ENCODE measurements around the gene ALPK1. TPM values are rescaled to one million over a fixed set of nuclear protein-coding genes. Genes with fewer than 3 reads are reported as not detected.
"Not testable (repeated sequence)": the region's sequence is repeated elsewhere in the genome, so short reads cannot be mapped to it uniquely, and the experiment has no call there.

Gene ALPK1
- 4.9 TPM for total RNA-seq
- long read RNA-seq, partial matches to known transcripts: 1 of 1 reads
- long read RNA-seq, other reads (novel, unspliced or antisense): 0 of 1 reads

DNA sequence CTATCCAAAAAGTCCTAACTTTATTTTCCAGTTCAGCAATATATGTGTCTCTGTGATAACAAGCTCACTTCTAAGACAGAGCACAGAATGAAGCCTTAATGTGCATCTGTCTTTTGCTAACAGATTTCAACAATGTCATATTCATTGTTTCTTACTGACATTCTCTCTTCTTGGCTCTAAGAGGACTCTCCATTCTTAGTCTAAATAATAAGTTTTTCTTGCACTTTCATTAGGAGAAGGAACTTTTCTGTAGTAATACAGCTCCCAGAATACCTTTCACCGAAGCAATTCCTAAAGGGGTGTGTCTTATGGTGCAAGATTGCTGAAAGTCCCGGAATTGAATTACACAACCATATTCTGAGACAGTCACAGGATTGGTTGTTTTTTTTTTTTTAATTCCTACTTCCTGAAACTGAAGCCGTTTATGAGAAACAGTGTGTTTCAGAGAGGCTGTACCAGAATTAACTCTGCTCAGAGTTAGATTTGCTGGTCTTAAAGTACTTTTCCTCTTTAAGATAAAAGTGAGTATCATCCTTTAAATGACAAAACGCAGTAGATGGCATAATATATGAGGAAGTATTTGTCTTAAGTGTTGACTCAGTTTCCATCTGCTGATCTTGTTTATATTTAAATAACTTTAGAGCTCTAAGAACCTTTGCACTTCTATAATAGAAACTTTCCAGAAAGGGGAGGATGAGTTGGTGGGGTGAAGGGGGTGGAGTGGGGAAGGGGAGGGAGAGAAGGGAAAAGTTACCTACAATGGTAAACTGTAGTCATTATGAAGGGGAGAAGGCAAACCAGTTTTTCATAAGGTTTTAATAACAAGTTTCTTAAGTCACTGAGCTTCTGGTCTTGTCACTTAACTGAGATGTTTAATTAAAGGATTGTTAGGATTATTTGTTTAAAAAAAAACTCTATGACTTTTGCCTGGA, at the start of gene ALPK1:
Gene ALPK1, plus strand, starts transcription at position 421 of the 932 bp plus-strand sequence.
- no peak for DNase-seq (ENCODE audit: low spot score)
- intact Hi-C loops (cut with DNase I): no loop called here

DNA sequence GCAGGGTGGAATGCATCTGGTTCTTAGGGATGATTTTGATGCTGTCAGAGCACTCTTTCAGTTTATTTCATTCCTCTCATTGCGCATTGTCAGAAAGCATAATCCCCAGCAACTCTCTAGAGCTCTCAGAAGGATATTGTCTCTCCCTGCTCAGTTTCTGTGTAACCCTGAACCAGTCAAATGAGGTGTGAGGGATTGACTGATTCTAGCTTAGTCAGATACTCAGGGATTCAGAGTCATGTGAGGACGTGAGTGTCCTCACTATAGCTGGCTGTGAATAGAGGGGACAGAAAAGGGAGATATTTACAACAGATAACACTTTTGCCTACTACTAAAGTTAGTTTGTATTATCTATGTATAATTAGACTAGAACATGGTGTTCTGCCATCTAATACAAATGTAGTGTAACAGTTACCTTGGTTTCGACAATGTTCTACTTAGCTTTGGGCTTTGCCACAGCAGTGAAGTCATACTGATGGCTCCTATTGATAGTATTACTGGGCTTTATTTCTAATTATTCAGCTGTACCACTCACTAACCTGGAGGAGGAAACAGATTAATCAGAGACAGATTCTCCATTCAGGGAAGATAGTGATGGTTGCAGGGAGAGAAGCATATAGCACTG, 46.0 kb upstream of the ALPK1 start:
- DNase-seq (ENCODE audit: low spot score): no peak
- intact Hi-C loops (cut with DNase I): no loop called here

DNA sequence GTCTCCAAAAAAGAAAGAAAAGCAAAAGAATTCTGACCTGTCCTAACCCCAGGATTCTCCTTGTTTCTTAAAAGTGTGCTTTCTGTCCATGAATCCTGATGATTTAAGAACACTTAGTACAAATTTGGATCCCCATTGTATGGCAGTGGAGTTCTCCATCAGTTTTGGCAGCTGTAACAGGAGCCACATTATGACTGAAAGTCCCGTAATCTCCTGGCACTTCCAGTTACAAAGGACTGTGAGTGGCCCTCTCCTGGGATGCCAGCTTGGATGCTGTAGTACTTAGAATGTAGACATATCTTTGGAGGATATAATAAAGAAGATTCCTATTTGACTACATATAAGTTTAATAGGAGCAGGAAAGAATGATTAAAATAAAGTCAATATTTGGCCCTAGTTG, 44.9 kb upstream of the ALPK1 start:
- intact Hi-C loops (cut with DNase I): no loop called here
- no peak for DNase-seq (ENCODE audit: low spot score)

DNA sequence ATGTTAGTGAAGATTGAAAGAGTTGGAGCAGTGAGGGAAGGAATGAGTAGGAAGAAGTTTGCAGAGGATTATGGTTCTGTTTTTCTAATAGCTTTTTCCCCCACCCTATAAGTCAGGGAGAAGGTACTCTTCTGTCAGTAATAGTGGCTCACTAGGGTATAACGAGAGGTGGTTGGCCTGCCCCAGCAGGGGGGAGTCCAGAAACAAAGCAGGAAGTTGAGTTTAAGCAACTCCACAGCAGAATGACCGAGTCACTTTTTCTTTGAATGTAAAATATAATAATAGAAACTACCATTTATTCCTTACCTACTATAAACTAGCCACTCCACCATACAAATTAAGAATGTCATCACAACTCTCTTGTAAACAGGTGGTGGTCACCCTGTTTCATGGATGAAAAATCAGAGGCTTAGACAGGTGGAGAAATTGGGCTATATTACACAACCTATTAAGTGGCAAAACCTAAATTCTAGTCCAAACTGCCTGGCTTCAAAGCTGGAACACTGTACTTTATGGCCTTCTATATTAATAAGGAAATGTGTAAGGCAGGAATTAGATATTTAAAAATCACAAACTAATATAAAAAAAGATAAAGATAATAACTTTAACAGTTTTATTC, 43.7 kb upstream of the ALPK1 start:
- intact Hi-C loops (cut with DNase I): no loop called here
- no peak for DNase-seq (ENCODE audit: low spot score)

DNA sequence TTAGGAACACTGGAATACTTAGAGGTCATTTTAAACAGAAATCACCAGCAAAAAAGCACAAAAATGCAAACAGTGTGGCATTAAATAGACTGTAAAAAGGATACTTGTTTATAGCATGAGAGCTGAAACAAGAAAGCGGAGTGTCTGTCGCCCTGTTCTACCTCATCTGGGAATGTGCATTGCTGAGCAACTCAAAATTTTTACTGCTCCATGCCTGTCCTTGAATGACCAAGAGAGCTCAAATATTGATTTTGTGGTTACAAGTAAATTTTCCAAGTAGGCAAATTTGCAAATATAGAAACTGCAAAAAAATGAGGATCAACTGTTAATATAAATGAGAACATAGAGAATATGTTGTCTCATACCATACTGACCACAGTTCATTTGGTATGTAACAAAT, 40.1 kb upstream of the ALPK1 start:
- intact Hi-C loops (cut with DNase I): no loop called here

DNA sequence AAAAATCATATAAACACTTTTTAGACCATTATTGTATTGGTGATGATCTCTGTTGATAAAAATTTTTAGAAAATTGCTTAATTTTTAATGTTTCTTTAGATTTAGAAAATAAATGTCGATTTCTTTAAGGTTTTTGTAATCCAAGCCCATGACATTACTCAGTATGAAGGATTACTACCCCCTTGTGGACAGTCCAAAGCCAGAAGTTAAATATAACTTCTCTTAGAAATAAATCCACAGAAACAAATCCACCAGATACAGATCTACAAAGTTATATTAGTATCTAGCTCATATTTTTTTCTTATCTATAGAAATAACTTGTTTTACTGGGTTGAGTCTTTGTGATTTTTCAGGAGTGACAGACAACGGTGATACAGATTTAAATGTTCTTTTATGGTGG, 30.3 kb upstream of the ALPK1 start:
- no peak for DNase-seq (ENCODE audit: low spot score)
- intact Hi-C loops (cut with DNase I): no loop called here

More for the DNA sequence above, 40.1 kb upstream of the ALPK1 start:
- no peak for DNase-seq (ENCODE audit: low spot score)

DNA sequence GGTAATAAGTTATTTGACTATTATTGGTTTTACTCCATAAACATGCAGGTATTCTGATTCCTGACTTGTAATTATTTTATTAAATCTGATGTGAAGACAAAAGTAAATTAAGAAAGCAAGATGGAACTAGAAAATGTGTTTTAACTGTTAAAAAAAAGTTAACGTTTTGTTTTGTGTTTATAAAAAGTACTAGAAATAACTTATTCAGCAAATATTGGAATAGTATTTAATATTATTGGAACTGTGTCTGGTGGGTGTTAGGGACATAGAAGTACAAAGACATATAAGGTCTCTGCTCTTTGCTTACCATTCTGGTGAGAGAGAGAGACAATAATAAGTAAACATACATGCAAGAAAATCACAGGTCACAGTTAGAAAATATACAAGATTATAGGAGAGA, 27.1 kb upstream of the ALPK1 start:
- intact Hi-C loops (cut with DNase I): no loop called here
- no peak for DNase-seq (ENCODE audit: low spot score)

DNA sequence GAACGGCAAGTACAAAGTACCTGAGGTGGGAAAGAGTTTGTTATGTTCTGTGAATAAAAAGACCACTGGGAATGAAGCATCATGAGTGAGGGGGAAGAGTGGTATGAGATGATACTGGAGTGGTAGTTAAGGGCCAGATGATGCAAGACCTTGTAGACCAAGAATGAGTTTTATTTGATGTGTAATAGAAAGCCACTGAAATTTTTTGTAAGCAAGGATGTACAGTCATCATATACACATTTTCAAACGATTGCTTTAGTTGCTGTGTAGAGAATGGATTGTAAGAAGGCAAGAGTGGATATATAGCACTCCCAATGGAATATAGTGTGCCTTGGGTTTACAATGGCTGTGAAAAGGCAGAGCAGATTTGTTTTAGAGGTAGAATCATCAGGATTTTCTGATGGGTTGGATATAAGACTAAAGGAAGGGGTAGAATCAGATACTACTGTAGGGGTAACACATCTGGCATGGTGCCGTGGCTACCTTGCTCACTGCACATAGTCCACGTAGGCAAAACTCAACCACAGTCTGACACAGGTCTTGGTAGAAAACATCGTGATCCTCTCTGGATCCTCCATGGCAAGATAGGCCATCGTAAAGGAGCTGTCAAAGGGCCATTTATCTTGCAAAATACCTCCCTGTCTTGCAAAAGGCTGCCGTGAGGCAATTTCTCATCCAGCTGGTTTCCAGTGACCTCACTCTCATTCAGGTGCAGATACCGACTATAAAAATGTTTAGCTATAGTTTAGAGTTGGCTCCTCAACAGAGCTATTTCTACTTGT, 26.3 kb upstream of the ALPK1 start:
- DNase-seq (ENCODE audit: low spot score): no peak
- intact Hi-C loops (cut with DNase I): no loop called here

DNA sequence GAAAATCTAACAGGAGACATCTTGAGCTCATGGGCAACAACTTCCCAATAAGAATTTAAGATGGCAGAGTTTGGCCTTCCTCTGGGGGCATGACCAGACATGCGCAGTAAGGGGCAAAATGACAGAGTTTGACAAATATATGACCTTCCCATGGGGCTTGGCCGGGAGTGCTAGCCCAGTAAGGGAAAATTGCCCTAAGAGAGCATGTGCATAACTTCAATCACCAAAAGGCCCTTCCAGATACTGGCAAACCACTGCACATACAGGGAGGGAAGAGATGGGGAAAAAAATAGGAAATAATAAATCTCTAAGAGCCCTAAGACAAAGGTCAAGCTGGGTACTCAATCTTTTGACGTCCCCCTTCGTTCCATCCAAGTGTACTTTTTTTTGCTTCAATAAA, 24.9 kb upstream of the ALPK1 start:
- intact Hi-C loops (cut with DNase I): no loop called here
- DNase-seq (ENCODE audit: low spot score): no peak

DNA sequence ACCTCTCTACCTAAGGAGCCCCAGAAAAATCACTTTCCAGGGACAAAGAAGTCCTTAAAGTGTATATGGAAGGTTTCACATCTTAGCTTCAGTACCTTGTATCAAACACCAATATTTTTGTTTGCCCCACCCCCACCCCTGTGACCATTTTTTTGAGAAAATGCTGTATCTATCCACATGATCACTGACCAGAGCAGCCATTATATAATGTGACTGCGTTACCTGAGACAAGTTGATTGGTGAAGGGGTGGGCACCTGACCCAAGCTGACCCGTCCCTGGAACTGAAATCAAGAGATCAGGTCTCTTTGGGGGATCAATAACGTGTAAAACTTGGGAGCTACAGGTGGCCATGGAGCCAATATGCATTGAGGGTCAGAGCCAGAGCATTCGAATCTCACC, 22.2 kb upstream of the ALPK1 start:
- intact Hi-C loops (cut with DNase I): no loop called here
- DNase-seq (ENCODE audit: low spot score): no peak

DNA sequence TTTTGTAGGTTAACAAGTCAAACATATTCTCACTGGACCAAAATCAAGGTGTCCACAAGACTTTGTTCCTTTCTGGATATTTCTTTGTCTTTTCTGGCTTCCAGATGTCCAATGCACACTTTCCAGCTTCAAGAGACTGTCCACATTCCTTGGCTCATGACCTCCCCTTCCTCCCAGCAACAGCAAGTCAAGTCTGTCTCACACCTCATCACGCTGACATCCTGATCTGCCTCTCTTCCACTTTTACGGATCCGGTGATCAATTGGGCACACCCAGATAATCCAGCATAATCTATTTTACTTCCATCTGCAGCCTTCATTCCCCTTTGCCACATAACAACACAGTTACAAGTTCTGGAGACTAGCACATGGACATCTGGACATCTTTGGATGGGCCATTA, 21.1 kb upstream of the ALPK1 start:
- intact Hi-C loops (cut with DNase I): no loop called here
- DNase-seq (ENCODE audit: low spot score): no peak

DNA sequence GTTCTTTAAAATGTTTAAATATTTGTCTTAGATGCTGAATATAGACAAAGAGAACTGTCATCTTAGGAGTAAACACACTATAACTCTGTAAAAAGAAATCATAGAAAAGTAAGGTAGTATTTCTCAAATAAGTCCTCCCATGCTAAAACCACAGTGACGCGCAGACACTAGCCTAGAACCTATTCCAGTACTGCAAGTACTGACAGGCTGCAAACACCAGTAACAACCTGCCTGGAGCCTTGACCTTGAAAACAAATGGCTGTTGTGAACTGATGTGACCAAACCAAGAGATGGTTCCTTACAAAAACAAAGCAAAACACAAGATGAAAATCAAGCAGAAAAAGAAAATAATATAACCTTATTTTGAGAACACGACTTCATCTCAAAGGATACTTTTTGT, 19.9 kb upstream of the ALPK1 start:
- intact Hi-C loops (cut with DNase I): no loop called here
- no peak for DNase-seq (ENCODE audit: low spot score)

DNA sequence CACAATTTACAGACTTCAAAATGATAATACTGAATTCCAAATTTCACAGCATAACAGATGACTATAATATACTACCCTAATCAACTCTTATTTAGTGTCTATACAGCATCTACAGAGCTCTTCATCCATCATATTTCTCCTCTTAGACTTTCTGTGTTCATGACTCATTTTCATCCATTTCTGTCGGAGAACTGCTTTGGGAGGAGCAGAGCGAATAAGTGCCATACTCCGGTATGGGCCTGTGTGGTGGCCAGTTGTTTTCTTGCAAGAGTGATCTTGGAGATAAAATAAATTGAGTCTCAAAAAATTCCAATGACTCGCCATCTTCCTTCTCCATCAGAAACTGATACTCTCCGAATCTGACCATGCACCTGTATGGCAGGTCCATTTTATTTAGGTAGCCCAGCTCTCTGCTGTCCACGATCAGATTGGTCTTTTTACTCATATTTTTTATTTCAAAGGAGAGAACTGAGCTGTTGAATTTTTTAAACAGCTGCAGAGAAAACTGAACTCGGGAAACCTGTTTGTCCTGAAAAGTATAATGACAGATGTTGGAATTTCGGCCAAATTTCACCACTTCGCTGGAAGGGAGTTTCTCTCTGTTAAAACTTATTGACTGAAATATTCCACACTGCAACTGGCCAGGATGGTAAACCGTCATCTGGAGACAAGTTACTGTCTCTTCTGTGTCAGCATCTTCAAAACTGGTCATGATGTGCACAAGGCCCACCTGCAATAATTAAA, 19.3 kb upstream of the ALPK1 start:
- DNase-seq (ENCODE audit: low spot score): no peak
- intact Hi-C loops (cut with DNase I): no loop called here

DNA sequence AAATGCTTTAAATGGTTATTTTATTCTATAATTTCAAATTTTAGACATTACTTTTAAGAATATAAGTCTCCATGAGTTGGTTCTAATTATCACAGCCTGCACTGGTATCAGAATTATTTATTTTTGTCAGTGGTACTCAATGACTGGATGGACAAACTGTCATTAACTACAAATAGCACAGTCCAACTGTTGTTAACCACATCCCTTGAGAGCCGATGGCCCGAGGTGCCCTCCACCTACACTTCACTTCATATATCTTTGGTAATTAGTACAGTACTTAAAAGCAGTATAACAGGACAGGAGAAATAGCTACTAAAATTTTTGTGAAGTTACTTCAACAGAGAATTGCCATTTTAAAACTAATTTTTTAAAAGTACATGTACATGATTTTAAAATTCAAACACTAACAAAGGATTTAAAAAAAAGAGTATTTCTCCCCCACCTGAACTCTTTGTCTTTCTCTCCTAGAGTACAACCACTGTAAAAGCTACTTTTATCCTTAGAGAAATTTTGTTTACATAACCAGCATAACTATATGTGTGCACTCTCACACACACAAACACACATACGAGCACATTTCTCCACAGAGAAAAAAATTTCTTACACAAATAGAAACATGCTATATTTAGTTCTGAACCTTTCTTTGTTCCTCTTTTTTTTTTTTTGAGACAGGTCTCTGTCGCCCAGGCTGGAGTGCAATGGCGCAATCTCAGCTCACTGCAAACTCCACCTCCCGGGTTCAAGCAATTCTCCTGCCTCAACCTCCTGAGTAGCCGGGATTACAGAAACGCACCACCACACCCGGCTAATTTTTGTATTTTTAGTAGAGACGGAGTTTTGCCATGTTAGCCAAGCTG, 17.9 kb upstream of the ALPK1 start:
- intact Hi-C loops (cut with DNase I): no loop called here
- no peak for DNase-seq (ENCODE audit: low spot score)

DNA sequence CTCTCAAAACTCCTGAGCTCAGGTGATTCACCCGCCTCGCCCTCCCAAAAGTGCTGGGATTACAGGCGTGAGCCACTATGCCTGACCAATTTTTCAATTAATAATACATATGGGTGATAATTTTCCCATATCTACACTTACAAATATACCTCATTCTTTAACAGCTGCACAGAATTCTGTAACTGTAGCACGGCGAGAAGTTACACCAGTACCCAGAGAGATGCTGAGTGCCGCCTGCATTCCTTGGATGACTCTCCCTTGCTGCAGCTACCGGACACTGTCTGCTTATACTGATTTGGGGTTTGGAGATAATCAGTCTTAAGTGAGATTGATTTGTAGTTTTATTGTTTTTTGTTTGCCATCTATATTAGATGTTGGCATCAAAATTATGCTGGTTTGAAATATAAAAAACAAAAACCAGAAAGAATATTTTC, 17.3 kb upstream of the ALPK1 start:
- no peak for DNase-seq (ENCODE audit: low spot score)
- intact Hi-C loops (cut with DNase I): no loop called here

DNA sequence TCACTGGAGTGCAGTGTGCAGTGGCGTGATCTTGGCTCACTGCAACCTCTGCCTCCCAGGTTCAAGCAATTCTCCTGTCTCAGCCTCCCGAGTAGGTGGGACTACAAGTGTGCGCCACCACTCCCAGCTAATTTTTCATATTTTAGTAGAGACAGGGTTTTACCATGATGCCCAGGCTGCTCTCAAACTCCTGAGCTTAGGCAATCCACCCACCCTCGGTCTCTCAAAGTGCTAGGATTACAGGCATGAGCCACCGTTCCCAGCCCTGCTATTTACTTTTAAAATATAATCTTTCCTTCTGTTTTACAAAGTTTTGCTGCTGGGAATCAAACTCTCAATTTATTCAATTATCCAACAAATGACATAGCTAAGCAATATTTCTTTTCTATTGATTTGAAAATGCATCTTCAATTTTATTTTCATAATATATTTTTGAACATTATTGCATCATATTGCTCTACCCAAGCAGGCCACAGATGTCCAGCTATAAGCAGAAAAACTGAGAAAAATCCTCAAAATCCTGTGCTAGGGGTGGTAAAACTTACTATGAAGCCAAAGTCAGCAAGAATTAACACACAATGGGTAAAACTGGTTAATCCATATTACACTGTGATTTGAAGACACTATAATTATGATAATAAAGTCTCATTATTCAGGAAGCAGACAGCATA, 16.6 kb upstream of the ALPK1 start:
- intact Hi-C loops (cut with DNase I): no loop called here
- DNase-seq (ENCODE audit: low spot score): no peak

DNA sequence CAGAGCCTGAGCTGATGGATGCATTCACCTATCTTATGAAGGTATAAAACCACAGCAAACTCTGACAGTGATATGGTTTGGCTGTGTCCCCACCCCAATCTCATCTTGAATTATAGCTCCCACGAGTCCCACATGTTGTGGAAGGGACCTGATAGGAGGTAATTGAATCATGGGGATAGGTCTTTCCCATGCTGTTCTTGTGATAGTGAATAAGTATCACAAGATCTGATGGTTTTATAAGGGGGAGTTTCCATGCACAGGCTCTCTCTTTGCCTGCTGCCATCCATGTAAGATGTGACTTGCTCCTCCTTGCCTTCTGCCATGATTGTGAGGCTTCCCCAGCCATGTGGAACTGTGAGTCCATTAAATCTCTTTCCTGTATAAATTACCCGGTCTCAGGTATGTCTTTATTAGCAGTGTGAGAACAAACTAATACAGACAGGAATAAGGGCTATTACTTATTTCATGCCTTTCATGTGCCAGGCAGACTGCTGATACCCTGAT, 15.2 kb upstream of the ALPK1 start:
- DNase-seq (ENCODE audit: low spot score); intact Hi-C loops (cut with DNase I): not testable (repeated sequence)

Measured in cardiac septum (tissue), 1 donor.